MM.1S (cell line): ENCODE measurements around the gene TANGO2.

ENCODE experiments used
- DNase-seq: peaks from one replicate; pipeline ENCODE4 v3.0.0-alpha.2; 2015
- H2AFZ ChIP-seq: fragments of 300-600 bp; sonication (generic); 2 replicates; pipeline ENCODE4 v1.6.0; 2016; ENCODE audit warnings: antibody characterized with exemption, low read length
- H3F3A ChIP-seq: fragments of 300-600 bp; sonication (generic); 2 replicates; pipeline ENCODE4 v1.6.1; 2016; ENCODE audit warnings: mild to moderate bottlenecking, antibody characterized with exemption, low read length, moderate library complexity, mixed read lengths; ENCODE audit not compliant: insufficient read depth
- H3K27ac ChIP-seq: fragments of 300-600 bp; sonication (generic); 2 replicates; pipeline ENCODE4 v1.5.1; 2016; ENCODE audit warnings: mild to moderate bottlenecking, low read length
- H3K27me3 ChIP-seq: fragments of 300-600 bp; sonication (generic); replicated peaks from 2 replicates; pipeline ENCODE4 v1.6.0; 2016; ENCODE audit warnings: low read length; ENCODE audit not compliant: insufficient read depth
- H3K36me3 ChIP-seq: fragments of 300-600 bp; sonication (generic); replicated peaks from 2 replicates; pipeline ENCODE4 v1.6.1; 2016; ENCODE audit warnings: mild to moderate bottlenecking, low read length, mixed read lengths; ENCODE audit not compliant: insufficient read depth
- H3K4me1 ChIP-seq: fragments of 300-600 bp; sonication (generic); 2 replicates; pipeline ENCODE4 v1.6.1; 2016; ENCODE audit warnings: low read length, mixed read lengths
- H3K4me2 ChIP-seq: fragments of 300-600 bp; sonication (generic); 2 replicates; pipeline ENCODE4 v1.6.0; 2016; ENCODE audit warnings: low read depth, low read length
- H3K4me3 ChIP-seq: fragments of 300-600 bp; sonication (generic); 2 replicates; pipeline ENCODE4 v1.5.1; 2016; ENCODE audit warnings: low read length, mixed read lengths
- H3K79me2 ChIP-seq: fragments of 300-600 bp; sonication (generic); 2 replicates; pipeline ENCODE4 v1.6.1; 2016; ENCODE audit warnings: mixed run types, low read length, mixed read lengths
- H3K9ac ChIP-seq: fragments of 300-600 bp; sonication (generic); 2 replicates; pipeline ENCODE4 v1.6.1; 2016; ENCODE audit warnings: low read length, mixed read lengths
- H3K9me2 ChIP-seq: fragments of 300-600 bp; sonication (generic); replicated peaks from 2 replicates; pipeline ENCODE4 v1.6.1; 2016; ENCODE audit warnings: mild to moderate bottlenecking, low read length, mixed read lengths; ENCODE audit not compliant: insufficient read depth
- H3K9me3 ChIP-seq: fragments of 300-600 bp; sonication (generic); replicated peaks from 2 replicates; pipeline ENCODE4 v1.6.1; 2016; ENCODE audit warnings: mild to moderate bottlenecking, low read length, mixed read lengths; ENCODE audit not compliant: insufficient read depth
- H4K20me1 ChIP-seq: fragments of 300-600 bp; sonication (generic); 2 replicates; pipeline ENCODE4 v1.6.1; 2016; ENCODE audit warnings: mild to moderate bottlenecking, low read length, moderate library complexity, mixed read lengths; ENCODE audit not compliant: insufficient read depth
- CTCF ChIP-seq: fragments of 300-600 bp; sonication (generic); IDR thresholded peaks from 2 replicates; pipeline ENCODE4 v1.5.1; 2016; ENCODE audit warnings: antibody characterized with exemption, low read length, mixed read lengths
- EZH2 ChIP-seq: fragments of 300-600 bp; sonication (generic); optimal IDR thresholded peaks from 2 replicates; pipeline ENCODE3; 2017; ENCODE audit warnings: low read depth, mild to moderate bottlenecking, antibody characterized with exemption, low read length, mixed read lengths
- EZH2phosphoT487 ChIP-seq: fragments of 300-600 bp; sonication (generic); IDR thresholded peaks from 2 replicates; pipeline ENCODE4 v1.6.1; 2018; ENCODE audit warnings: antibody characterized with exemption, low read length

TANGO2 gene

GRCh38 chr22:19982991-19983578, 37.8 kb upstream of the TANGO2 start:
- no peak overlapping the region for H3K4me3 ChIP-seq
- H2AFZ ChIP-seq: no peak overlapping the region
- H3K4me1 ChIP-seq: peaks cover 16% of the 10 kb centered on the region
- no peaks in the 10 kb centered on the region for H3F3A ChIP-seq
- H3K9ac ChIP-seq: no peak overlapping the region
- H3K27me3 ChIP-seq: peaks cover 31% of the 10 kb centered on the region
- no peaks in the 10 kb centered on the region for H3K9me3 ChIP-seq
- no peak overlapping the region for H3K4me2 ChIP-seq
- no peak overlapping the region for H3K27ac ChIP-seq
- no peaks in the 10 kb centered on the region for H3K36me3 ChIP-seq
- H3K79me2 ChIP-seq: no peaks in the 10 kb centered on the region
- DNase-seq: no peak
- TF ChIP-seq CTCF: no peak
- TF ChIP-seq EZH2: no peak
- TF ChIP-seq EZH2phosphoT487: no peak
- H3K9me2 ChIP-seq: no peaks in the 10 kb centered on the region
- H4K20me1 ChIP-seq: no peaks in the 10 kb centered on the region

GRCh38 chr22:19983741-19984140, 37.2 kb upstream of the TANGO2 start:
- peaks cover 16% of the 10 kb centered on the region for H3K4me1 ChIP-seq
- no peak overlapping the region for H3K4me3 ChIP-seq
- no peaks in the 10 kb centered on the region for H3K36me3 ChIP-seq
- peaks cover 25% of the 10 kb centered on the region for H3K27me3 ChIP-seq
- no peaks in the 10 kb centered on the region for H3F3A ChIP-seq
- no peaks in the 10 kb centered on the region for H3K79me2 ChIP-seq
- H3K9me3 ChIP-seq: no peaks in the 10 kb centered on the region
- no peak overlapping the region for H3K27ac ChIP-seq
- no peaks in the 10 kb centered on the region for H4K20me1 ChIP-seq
- H3K9me2 ChIP-seq: no peaks in the 10 kb centered on the region
- H2AFZ ChIP-seq: no peak overlapping the region
- DNase-seq: no peak
- H3K9ac ChIP-seq: no peak overlapping the region
- no peak overlapping the region for H3K4me2 ChIP-seq
- TF ChIP-seq EZH2phosphoT487 (no peak), CTCF (no peak), EZH2 (no peak)

DNA sequence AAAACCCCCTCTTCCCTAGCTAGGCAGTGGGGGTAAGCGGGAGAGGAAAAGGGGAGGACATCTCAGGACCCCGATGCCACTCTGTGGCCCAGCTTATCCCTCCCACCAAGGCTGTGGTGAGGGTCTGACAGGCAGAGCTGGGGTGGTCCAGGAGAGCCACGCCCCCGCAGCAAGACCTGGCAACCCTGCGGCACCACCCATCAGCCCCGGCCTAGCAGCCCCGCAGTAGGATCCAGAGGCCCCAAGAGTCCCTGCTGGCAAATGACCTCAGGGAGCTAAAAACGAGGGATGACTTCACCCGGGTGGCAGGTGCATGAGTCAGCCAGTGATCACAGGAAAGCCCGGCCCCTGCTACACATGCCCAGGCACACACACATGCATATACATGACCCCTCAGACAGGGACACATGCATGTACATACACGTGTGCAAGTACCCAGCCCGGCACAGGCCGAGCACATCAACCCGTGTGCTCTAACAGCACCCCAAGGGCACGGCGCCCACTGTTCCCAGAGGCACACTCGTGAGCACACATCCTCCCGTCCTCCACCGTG, 36.6 kb upstream of the TANGO2 start:
- no peaks in the 10 kb centered on the region for H3K9me2 ChIP-seq
- H3F3A ChIP-seq: no peaks in the 10 kb centered on the region
- TF ChIP-seq EZH2 (no peak), CTCF (no peak), EZH2phosphoT487 (no peak)
- H3K36me3 ChIP-seq: no peaks in the 10 kb centered on the region
- no peak overlapping the region for H2AFZ ChIP-seq
- no peaks in the 10 kb centered on the region for H3K79me2 ChIP-seq
- H3K9ac ChIP-seq: no peak overlapping the region
- H4K20me1 ChIP-seq: no peaks in the 10 kb centered on the region
- H3K9me3 ChIP-seq: no peaks in the 10 kb centered on the region
- peaks cover 16% of the 10 kb centered on the region for H3K4me1 ChIP-seq
- peak; percentile 26 for DNase-seq
- H3K4me3 ChIP-seq: no peak overlapping the region
- peak overlapping the region; percentile 15; the same call in 1 of the 2 replicates for H3K4me2 ChIP-seq
- H3K27me3 ChIP-seq: peaks cover 22% of the 10 kb centered on the region
- H3K27ac ChIP-seq: no peak overlapping the region
